GM19328 (cell line): ENCODE data around the gene SNAI1.
"Not testable (repeated sequence)": the region's sequence is repeated elsewhere in the genome, so short reads cannot be mapped to it uniquely, and the experiment has no call there.

Source experiments
- ATAC-seq: cut with Tn5 transposase; IDR thresholded peaks from one replicate; pipeline ENCODE4 v1.9.1; 2021; ENCODE audit warnings: mild to moderate bottlenecking, moderate library complexity; ENCODE audit not compliant: unreplicated experiment

The SNAI1 gene

DNA sequence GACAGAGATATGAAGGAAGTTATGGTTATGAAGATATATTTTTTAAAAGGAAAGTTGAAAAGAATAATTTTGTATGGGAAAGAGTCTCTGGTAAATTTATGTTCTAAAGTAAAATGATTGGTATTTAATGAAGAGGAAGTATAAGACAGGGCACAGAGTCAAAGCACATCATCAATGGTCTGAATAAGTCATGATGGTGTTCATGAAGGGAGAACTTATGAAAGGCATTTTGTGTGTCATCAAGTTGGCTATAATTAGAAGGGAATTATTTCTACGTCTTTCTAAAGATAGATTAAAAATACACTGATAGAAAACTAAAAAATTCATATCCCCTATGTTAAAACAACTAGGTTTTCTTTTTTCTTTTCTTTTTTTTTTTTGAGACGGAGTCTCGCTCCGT, 21.4 kb upstream of the SNAI1 start:
- no peak for ATAC-seq

DNA sequence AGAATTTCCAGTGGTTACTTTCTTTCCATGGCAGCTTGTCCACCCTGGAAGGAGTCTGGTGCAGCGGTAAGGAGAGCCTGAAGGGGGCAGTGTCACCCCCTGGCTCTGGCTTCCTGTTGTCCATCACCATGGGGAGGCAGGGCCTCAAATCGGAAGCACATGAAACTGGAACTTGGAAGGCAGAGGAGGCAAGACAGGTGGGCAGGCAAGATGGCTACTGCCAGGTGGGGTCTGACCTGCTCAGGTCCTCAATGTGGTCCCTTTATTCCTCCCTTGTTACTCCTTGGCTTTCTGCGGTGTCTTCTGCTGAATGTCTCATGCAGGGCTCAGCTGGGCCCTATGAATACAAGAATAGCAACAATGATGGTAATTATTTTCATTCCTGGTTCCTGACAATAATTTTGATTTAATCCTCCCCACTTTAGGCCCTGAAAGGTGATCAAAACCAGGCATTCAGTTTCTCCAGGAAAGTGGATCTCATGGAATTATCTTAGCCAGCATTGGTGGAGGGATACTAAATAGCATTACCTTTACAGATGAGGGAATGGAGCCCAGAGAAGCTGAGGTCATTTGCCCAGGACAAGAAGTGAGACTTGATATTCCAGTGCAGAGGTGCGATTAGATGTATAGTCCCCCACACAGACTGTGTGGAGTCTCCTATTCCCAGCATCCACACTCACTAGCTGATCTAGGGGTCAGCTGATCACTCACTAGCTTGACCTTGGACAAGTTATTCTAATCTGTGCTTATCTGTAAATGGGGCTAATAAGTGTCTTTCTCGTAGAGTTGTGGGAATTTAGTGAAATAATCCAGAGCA, 17.6 kb upstream of the SNAI1 start:
- ATAC-seq: no peak

DNA sequence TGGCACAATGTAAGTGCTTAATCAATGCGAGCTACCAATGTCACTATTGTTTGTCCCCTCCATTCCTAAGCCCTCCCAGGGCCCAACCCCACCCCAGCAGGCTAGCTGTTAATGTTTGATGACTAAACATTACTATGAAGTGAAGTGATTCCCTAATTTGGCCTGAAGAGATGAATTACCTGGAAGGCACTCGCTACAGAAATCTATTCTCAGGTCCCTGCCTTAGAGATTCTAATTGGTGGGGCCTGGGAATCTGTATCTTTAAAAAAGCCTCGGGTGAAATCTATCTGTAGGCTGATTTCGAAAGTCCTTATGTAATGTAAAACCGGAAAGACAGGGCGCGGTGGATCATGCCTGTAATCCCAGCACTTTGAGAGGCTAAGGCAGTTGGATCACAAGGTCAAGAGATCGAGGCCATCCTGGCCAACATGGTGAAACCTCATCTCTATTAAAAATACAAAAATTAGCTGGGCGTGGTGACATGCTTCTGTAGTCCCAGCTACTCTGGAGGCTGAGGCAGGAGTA, 16.9 kb upstream of the SNAI1 start:
- ATAC-seq: no peak

GRCh38 chr20:49966861-49967260, 15.9 kb upstream of the SNAI1 start:
- ATAC-seq: no peak

GRCh38 chr20:49969234-49969633, 13.5 kb upstream of the SNAI1 start:
- no peak for ATAC-seq

- no peak for ATAC-seq
Measured at GRCh38 chr20:49969946-49970345, 12.8 kb upstream of the SNAI1 start.

DNA sequence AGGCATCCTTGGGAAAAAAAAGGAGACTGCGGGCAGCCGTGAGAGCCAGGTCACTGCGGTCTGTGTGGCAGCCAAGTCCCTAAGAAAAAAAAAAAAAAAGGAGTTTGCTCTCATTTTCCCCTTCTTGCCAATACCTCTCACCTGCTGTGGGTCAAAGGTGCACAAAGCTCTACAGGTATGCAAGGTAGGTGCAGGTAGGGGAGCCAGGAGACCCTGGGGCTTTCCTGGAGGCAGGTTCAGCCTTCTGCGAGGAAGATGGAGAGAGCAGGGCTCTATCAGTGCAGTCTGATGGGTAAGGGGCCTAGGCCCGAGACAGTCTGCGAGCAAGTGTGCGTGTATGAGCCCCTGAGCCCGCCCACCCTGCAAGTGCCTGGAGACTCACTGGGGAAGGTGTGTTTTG, 12.3 kb upstream of the SNAI1 start:
- ATAC-seq: no peak

- ATAC-seq: no peak
Measured at GRCh38 chr20:49973981-49974380, 8.8 kb upstream of the SNAI1 start.

GRCh38 chr20:49976542-49976941, 6.2 kb upstream of the SNAI1 start:
- ATAC-seq: no peak

DNA sequence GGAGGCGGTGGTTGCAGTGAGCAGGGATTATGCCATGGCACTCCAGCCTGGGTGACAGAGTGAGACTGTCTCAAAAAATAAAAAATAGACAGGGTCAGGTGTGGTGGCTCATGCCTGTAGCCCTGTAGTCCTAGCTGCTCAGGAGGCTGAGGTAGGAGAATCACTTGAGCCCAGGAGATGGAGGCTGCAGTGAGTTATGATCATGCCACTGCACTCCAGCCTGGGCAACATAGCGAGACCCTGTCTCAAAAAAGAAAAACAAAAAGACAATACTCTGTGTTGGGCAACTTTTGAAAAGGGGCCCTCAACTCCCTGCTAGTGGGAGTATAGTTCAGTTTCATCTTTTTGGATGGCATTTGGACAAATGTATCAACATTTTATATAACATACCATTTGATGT, 5.0 kb upstream of the SNAI1 start:
- not testable (repeated sequence) for ATAC-seq

DNA sequence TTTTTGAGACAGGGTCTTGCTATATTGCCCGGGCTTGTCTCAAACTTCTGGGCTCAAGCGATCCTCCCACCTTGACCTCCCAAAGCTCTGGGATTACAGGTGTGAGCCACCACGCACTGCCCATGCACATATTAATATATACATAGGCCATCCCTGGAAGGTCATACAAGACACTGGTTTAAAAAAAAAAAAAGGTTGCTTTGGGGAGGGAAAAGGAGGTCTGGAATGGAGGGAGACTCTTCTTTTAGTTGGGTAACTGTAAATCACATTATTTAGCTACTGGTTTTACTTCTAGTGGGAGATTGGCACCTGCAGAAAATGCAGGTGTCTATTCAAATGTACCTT, 4.1 kb upstream of the SNAI1 start:
- no peak for ATAC-seq

- no peak for ATAC-seq
Measured at GRCh38 chr20:49979030-49979832, 3.5 kb upstream of the SNAI1 start.

DNA sequence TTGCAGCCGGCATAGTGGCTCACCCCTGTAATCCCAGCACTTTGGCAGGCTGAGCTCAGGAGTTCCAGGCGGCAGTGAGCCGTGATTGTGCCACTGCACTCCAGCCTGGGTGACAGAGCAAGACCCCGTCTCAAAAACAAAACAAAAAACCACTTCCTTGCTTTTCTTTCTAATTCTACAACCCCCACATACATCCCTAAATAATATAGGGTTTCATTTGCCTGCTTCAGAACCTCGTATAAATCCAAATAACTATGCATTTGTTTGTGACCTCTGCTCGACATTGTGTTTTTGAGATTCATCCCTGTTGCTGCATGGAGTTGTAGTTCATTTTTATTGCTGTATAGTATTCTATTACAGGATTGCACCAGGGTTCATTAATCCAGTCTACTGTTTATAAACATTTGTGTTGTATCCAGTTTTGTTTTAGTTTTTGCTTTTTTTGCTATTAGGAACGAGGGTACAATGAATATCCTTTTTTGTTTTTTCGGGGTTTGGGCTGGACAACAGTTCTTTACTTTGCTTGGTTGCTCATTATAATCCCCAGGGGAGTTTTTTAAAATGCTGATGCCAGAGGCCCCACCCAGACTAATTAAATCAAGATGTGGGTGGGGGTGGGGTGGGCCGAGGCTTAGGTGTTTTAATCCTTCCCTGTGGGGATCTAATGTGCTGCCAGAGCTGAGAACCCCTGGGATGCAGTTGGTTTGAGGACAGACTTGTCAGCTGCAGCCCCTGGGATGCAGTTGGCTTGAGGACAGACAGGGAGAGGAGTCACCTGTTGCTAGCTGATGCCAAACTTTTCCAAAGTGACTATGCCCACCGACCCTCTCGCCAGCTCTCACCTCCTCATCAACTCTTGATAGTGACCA, 2.4 kb upstream of the SNAI1 start:
- no peak for ATAC-seq

DNA sequence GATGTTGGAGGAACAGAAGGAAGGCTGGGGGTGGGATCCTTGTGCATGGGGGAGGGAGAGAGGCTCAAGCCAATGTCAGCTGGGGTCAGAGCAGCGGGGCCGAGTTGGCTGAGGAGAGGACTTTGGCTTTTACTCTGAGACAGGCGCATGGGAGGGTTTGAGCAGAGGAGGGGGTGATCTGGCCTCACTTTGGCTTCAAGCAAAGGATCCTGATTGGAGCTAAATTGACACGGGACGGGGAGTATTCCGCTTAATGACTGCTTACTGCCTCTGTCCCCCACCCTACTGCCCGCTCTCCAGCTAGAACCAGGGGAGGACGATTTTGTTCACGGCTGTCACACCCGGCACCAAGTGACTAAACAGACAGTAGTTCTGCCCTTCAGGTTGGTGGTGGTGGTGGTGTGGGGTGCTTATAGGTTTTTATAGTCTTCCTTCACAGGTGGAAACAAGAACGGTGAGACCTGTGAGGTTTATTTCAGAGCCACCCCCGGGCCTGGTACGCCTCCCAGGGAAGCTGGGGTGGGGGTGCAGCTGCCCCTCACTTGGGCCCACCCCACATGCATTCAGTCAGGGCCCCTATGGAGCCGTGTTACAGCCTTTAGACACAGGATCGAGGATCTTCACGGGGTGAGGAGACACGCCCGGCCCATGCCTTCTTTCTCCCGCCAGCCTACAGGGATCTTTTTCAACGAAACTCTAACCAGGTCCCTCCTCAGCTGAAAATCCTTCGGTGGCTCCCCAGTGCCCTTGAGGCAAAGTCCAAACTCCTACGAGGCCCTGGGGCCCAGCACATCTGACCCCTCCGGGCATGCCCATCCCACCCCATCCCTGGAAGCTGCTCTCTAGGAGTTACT, 1.3 kb upstream of the SNAI1 start:
- ATAC-seq: no peak

- no peak for ATAC-seq
Measured at GRCh38 chr20:49982072-49982345, 771 bp upstream of the SNAI1 start.

GRCh38 chr20:49983123-49983847, 505 bp downstream of the SNAI1 start:
- no peak for ATAC-seq

GRCh38 chr20:49983848-49984408, 1.1 kb downstream of the SNAI1 start:
- ATAC-seq: no peak

DNA sequence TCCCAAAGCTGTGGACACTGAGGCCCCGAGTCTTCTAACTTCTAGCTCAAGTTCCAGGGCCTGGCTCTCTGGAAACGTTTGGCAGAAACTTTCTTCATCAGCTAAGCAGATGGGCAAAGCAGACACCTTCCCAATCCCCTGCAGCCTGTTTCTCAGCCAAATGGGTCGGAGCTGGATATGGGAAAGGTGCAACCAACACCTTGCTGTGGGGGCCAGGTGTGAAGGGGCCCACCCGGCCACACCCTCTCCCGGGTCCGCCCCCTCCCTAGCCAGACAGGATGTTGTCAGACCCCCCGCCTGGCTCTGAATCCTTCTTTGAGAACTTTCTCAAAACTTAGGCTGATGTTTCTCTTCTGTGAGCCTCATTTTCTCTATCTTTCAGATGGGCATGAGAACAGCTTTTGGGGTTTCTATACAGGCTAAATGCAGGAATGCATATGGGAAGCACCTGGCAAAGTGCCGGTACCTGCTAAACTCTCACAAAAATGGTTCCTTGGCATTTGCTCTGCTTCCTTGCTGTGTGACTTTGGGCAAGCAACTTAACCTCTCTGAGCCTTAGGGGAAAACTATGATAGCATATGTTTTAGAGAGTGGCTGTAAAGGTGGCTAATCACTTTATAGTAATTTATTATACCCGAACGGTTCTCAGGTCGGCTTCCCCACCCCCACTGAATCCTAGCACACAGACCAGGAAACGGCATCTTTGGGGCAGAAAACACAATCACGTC, 1.8 kb downstream of the SNAI1 start:
- ATAC-seq: no peak

DNA sequence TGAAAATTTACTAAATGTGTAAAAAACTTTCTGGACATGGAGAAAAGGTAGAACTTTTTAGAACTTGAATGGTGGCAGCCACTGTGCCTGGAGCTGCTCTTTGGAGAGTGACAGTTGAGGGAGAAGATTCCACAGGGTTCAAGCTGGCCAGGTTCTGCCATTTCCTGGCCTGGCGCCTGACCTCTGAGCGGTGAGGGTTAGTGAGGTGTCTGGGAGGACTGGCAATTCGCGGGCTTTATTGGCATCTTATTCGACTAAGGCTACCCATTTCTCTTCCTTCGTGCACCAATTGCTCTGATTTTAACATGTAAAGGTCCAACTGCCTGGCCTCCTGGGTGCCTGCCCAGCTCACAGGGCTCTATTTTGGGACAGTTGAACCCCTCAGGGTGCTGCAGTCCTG, 2.4 kb downstream of the SNAI1 start:
- no peak for ATAC-seq
